HL-60 (cell line): ENCODE data around the gene TMEM222.

ENCODE experiments used
- DNase-seq, 2 experiments: peaks; one replicate each; pipeline ENCODE4 v3.0.0-alpha.2; 2010 to 2020; ENCODE audit warnings: low read depth in 1 of 2, low spot score in 1 of 2
- H3K27ac ChIP-seq: fragments of 250-450 bp; sonication (Bioruptor Pico); replicated peaks from 2 replicates; pipeline ENCODE4 v1.5.1; 2020; ENCODE audit warnings: mild to moderate bottlenecking, moderate library complexity
- H3K27me3 ChIP-seq: fragments of 250-450 bp; sonication (Bioruptor Pico); 2 replicates; pipeline ENCODE4 v1.5.1; 2021; ENCODE audit warnings: mild to moderate bottlenecking, moderate library complexity; ENCODE audit not compliant: insufficient read depth, poor library complexity, severe bottlenecking
- H3K4me3 ChIP-seq: replicated peaks from 2 replicates; pipeline ENCODE4 v1.5.1; 2011; ENCODE audit warnings: mild to moderate bottlenecking, control low read depth, low read length; ENCODE audit not compliant: insufficient read depth
- GABPA ChIP-seq: IDR thresholded peaks from 2 replicates; pipeline ENCODE4 v1.6.1; 2012; ENCODE audit warnings: low read depth
- POLR2AphosphoS5 ChIP-seq: IDR thresholded peaks from 2 replicates; pipeline ENCODE4 v1.6.1; 2012; ENCODE audit warnings: low read depth
- SPI1 ChIP-seq: IDR thresholded peaks from 2 replicates; pipeline ENCODE4 v1.6.1; 2012; ENCODE audit warnings: low read depth, mild to moderate bottlenecking, borderline replicate concordance
- TF ChIP-seq, protein P1 (sequence below): IDR thresholded peaks from 2 replicates; pipeline ENCODE4 v1.6.1; 2012; ENCODE audit warnings: low read depth; ENCODE audit not compliant: insufficient replicate concordance
- TF ChIP-seq, protein P2 (sequence below): IDR thresholded peaks from one replicate; pipeline ENCODE4 v1.5.1; 2011; ENCODE audit warnings: low read length, control low read depth, inconsistent platforms; ENCODE audit not compliant: insufficient read depth

Gene TMEM222

GRCh38 chr1:27318596-27318995 is 3.4 kb upstream of the TMEM222 start:
- TF ChIP-seq SPI1, result no peak
- TF ChIP-seq, protein P1, sequence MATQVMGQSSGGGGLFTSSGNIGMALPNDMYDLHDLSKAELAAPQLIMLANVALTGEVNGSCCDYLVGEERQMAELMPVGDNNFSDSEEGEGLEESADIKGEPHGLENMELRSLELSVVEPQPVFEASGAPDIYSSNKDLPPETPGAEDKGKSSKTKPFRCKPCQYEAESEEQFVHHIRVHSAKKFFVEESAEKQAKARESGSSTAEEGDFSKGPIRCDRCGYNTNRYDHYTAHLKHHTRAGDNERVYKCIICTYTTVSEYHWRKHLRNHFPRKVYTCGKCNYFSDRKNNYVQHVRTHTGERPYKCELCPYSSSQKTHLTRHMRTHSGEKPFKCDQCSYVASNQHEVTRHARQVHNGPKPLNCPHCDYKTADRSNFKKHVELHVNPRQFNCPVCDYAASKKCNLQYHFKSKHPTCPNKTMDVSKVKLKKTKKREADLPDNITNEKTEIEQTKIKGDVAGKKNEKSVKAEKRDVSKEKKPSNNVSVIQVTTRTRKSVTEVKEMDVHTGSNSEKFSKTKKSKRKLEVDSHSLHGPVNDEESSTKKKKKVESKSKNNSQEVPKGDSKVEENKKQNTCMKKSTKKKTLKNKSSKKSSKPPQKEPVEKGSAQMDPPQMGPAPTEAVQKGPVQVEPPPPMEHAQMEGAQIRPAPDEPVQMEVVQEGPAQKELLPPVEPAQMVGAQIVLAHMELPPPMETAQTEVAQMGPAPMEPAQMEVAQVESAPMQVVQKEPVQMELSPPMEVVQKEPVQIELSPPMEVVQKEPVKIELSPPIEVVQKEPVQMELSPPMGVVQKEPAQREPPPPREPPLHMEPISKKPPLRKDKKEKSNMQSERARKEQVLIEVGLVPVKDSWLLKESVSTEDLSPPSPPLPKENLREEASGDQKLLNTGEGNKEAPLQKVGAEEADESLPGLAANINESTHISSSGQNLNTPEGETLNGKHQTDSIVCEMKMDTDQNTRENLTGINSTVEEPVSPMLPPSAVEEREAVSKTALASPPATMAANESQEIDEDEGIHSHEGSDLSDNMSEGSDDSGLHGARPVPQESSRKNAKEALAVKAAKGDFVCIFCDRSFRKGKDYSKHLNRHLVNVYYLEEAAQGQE, result no peak
- TF ChIP-seq, protein P2, sequence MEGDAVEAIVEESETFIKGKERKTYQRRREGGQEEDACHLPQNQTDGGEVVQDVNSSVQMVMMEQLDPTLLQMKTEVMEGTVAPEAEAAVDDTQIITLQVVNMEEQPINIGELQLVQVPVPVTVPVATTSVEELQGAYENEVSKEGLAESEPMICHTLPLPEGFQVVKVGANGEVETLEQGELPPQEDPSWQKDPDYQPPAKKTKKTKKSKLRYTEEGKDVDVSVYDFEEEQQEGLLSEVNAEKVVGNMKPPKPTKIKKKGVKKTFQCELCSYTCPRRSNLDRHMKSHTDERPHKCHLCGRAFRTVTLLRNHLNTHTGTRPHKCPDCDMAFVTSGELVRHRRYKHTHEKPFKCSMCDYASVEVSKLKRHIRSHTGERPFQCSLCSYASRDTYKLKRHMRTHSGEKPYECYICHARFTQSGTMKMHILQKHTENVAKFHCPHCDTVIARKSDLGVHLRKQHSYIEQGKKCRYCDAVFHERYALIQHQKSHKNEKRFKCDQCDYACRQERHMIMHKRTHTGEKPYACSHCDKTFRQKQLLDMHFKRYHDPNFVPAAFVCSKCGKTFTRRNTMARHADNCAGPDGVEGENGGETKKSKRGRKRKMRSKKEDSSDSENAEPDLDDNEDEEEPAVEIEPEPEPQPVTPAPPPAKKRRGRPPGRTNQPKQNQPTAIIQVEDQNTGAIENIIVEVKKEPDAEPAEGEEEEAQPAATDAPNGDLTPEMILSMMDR, result no peak
- TF ChIP-seq GABPA, result no peak
- no peak for TF ChIP-seq POLR2AphosphoS5
- DNase-seq, result no peak
- Histone ChIP-seq H3K4me3 (no peak overlapping the region), H3K27ac (no peak overlapping the region), H3K27me3 (no peaks in the 10 kb centered on the region)

GRCh38 chr1:27322569-27323240 is 742 bp downstream of the TMEM222 start:
- peak in 1 of 2 experiments; percentile 10 for DNase-seq
- no peaks in the 10 kb centered on the region for H3K27me3 ChIP-seq
- peak overlapping the region; percentile 90 for H3K27ac ChIP-seq
- TF ChIP-seq SPI1 (no peak), GABPA (no peak), POLR2AphosphoS5 (no peak)
- TF ChIP-seq, protein P2, result no peak
- TF ChIP-seq, protein P1, result no peak
- peak overlapping the region; percentile 85 for H3K4me3 ChIP-seq

DNA sequence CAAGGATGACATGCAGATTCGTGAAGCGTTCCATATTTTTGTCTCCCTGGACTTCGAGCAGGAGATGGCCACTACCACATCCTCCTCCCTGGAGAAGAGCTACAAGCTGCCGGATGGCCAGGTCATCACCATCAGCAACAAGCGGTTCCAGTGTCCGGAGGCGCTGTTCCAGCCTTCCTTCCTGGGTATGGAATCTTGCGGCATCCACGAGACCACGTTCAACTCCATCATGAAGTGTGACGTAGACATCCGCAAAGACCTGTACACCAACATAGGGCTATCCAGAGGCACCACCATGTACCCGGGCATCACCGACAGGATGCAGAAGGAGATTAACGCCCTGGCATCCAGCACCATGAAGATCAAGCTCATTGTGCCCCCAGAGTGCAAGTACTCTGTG is 3.3 kb downstream of the TMEM222 start:
- H3K27me3 ChIP-seq, result no peaks in the 10 kb centered on the region
- H3K4me3 ChIP-seq, result no peak overlapping the region
- TF ChIP-seq GABPA (no peak), POLR2AphosphoS5 (no peak), SPI1 (no peak)
- TF ChIP-seq, protein P2, result no peak
- TF ChIP-seq, protein P1, result no peak
- no peak overlapping the region for H3K27ac ChIP-seq
- no peak for DNase-seq
